Endothelial cell (in vitro differentiated cells): ENCODE measurements around the gene SKAP2. TPM values are rescaled to one million over a fixed set of nuclear protein-coding genes. Genes with fewer than 3 reads are reported as not detected.

Source experiments
- DNase-seq: peaks from one replicate; pipeline ENCODE4 v3.0.0; 2021; ENCODE audit warnings: low spot score
- H3K27ac Mint-ChIP-seq: one replicate; pipeline ENCODE4 v1.8.0; 2021; ENCODE audit warnings: mixed read lengths, inconsistent platforms; ENCODE audit not compliant: unreplicated experiment
- H3K27me3 Mint-ChIP-seq: one replicate; pipeline ENCODE4 v1.8.0; 2021; ENCODE audit warnings: mild to moderate bottlenecking, moderate library complexity, mixed read lengths, inconsistent platforms; ENCODE audit not compliant: unreplicated experiment
- H3K36me3 Mint-ChIP-seq: one replicate; pipeline ENCODE4 v1.8.0; 2021; ENCODE audit warnings: mild to moderate bottlenecking, low read depth, mixed read lengths, inconsistent platforms; ENCODE audit not compliant: unreplicated experiment
- H3K4me1 Mint-ChIP-seq: one replicate; pipeline ENCODE4 v1.8.0; 2021; ENCODE audit warnings: mild to moderate bottlenecking, mixed read lengths, inconsistent platforms; ENCODE audit not compliant: unreplicated experiment
- H3K4me3 Mint-ChIP-seq: one replicate; pipeline ENCODE4 v1.8.0; 2021; ENCODE audit warnings: mild to moderate bottlenecking, mixed read lengths, inconsistent platforms; ENCODE audit not compliant: unreplicated experiment
- H3K9me3 Mint-ChIP-seq: one replicate; pipeline ENCODE4 v1.8.0; 2021; ENCODE audit warnings: mixed read lengths, inconsistent platforms; ENCODE audit not compliant: unreplicated experiment
- CTCF ChIP-seq: fragments of 200-600 bp; sonication (generic); IDR thresholded peaks from one replicate; pipeline ENCODE4 v1.5.0; 2021; ENCODE audit warnings: antibody characterized with exemption; ENCODE audit not compliant: unreplicated experiment
- total RNA-seq: library from RNA; stranded (reverse); fragmentation: NEBNext Ultra II Directional; extraction: Animal tissue kit (Norgen Biotek cat#: 25700); gene quantifications from one replicate; pipeline ENCODE4 v1.2.1, GENCODE V29; 2021; ENCODE audit not compliant: unreplicated experiment

The SKAP2 gene
- total RNA-seq, 1 donor from 2014 or later: 24.7 TPM

- Mint-ChIP-seq H3K4me1 (peaks cover 4% of the 10 kb centered on the region), H3K27me3 (peaks cover 1% of the 10 kb centered on the region), H3K36me3 (no peaks in the 10 kb centered on the region), H3K9me3 (no peaks in the 10 kb centered on the region), H3K27ac (no peak overlapping the region), H3K4me3 (no peak overlapping the region)
- no peak for DNase-seq
- no peak for TF ChIP-seq CTCF
Measured at GRCh38 chr7:26794541-26794940, 69.8 kb downstream of the SKAP2 start.

GRCh38 chr7:26792576-26792975, 71.8 kb downstream of the SKAP2 start:
- no peaks in the 10 kb centered on the region for H3K4me1 Mint-ChIP-seq
- H3K27me3 Mint-ChIP-seq: no peaks in the 10 kb centered on the region
- no peak overlapping the region for H3K4me3 Mint-ChIP-seq
- DNase-seq: no peak
- no peak overlapping the region for H3K27ac Mint-ChIP-seq
- H3K9me3 Mint-ChIP-seq: no peaks in the 10 kb centered on the region
- H3K36me3 Mint-ChIP-seq: no peaks in the 10 kb centered on the region
- no peak for TF ChIP-seq CTCF

- Mint-ChIP-seq H3K27ac (no peak overlapping the region), H3K36me3 (no peaks in the 10 kb centered on the region), H3K4me1 (no peaks in the 10 kb centered on the region), H3K9me3 (no peaks in the 10 kb centered on the region), H3K27me3 (no peaks in the 10 kb centered on the region), H3K4me3 (no peak overlapping the region)
- TF ChIP-seq CTCF: no peak
- DNase-seq: no peak
Measured at GRCh38 chr7:26792006-26792405, 72.4 kb downstream of the SKAP2 start.

- Mint-ChIP-seq H3K27ac (no peak overlapping the region), H3K36me3 (no peaks in the 10 kb centered on the region), H3K27me3 (no peaks in the 10 kb centered on the region), H3K4me3 (no peak overlapping the region), H3K4me1 (no peaks in the 10 kb centered on the region), H3K9me3 (no peaks in the 10 kb centered on the region)
- no peak for DNase-seq
- TF ChIP-seq CTCF: no peak
Measured at GRCh38 chr7:26789481-26790184, 74.8 kb downstream of the SKAP2 start.

GRCh38 chr7:26787701-26788100, 76.7 kb downstream of the SKAP2 start:
- H3K9me3 Mint-ChIP-seq: no peaks in the 10 kb centered on the region
- H3K4me3 Mint-ChIP-seq: no peak overlapping the region
- no peaks in the 10 kb centered on the region for H3K4me1 Mint-ChIP-seq
- no peak overlapping the region for H3K27ac Mint-ChIP-seq
- peaks cover 8% of the 10 kb centered on the region for H3K36me3 Mint-ChIP-seq
- no peaks in the 10 kb centered on the region for H3K27me3 Mint-ChIP-seq
- TF ChIP-seq CTCF: no peak
- DNase-seq: no peak
